Activated CD8-positive, alpha-beta memory T cell treated with anti-CD3 and anti-CD28 coated beads, Interleukin-2, amount 50 U/mL, for 1 hour (primary cell): Measurements from ENCODE around the gene SCNN1A.

Experiments
- DNase-seq: peaks from one replicate; pipeline ENCODE4 v3.0.0-alpha.2; 2020; ENCODE audit errors: extremely low read depth

SCNN1A gene

DNA sequence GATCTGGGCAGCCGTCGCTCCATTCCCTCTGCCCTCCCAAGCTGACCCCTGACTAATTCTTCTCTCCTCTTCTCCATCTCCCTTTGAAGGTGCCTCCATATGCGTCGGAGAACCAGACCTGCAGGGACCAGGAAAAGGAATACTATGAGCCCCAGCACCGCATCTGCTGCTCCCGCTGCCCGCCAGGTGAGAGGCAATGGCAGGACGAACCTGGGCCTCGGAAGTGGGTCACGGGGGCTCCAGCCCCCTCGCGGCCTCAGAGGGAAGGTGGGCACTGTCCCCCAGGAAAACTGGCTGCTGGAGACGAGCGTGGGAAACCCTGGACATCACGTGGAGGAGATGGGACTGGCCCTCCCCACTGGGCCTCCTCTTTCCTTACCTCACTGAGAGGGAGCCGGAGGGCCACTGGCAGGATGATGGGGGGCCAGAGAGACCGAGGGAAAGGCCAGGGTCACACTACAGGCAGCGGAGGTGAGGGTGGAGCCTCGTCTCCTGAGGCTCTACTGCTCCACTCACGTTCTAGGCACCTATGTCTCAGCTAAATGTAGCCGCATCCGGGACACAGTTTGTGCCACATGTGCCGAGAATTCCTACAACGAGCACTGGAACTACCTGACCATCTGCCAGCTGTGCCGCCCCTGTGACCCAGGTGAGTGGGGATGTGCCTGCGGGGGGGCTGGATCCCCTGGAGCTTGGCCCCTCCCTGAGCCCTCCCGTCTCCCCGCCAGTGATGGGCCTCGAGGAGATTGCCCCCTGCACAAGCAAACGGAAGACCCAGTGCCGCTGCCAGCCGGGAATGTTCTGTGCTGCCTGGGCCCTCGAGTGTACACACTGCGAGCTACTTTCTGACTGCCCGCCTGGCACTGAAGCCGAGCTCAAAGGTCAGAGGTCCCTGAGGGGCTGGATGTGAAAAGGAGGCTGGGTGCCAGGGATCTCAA, 9.4 kb upstream of the SCNN1A start:
- no peak for DNase-seq

DNA sequence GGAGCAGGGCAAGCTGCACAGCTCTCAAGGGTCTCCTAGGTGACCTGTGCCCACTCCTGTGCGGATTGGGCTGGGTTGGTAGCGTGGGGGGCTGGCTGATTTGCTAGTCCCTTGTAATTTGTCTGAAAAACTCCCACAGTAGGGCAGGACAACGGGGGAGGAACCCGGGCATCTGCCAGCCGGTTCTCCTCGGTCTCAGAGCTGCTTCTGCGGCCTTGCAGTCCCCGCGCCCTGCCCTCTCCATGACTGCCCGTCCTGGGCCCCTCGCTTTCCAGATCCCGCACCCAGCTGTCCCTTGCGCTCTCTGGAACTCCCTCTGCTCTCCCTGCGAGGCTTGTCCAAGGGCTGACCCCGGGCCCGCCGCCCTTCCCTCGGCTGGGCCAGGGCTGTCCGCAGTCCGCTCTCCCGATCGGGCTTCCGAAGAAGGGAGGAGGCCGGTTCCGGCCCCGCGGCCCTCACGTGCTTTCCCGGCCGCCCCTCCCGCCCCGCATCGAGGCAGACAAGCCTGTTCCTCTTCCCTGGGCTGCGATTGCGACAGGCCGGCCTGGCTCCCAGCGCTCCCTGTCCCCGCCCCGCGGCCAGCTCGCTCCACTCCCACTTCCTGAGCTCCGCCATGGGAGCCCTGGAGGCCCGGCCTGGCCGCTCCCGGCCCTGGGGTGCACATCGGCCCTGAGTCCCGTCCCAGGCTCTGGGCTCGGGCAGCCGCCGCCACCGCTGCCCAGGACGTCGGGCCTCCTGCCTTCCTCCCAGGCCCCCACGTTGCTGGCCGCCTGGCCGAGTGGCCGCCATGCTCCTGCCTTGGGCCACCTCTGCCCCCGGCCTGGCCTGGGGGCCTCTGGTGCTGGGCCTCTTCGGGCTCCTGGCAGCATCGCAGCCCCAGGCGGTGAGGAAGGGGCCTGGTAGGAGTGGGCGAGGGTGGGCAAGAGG, 8.5 kb upstream of the SCNN1A start, which contains the start of gene LTBR:
TSS of gene LTBR (plus strand) at position 591 of the 927 bp plus-strand sequence. CDS start at position 788, 197 bp downstream.
- DNase-seq: no peak

DNA sequence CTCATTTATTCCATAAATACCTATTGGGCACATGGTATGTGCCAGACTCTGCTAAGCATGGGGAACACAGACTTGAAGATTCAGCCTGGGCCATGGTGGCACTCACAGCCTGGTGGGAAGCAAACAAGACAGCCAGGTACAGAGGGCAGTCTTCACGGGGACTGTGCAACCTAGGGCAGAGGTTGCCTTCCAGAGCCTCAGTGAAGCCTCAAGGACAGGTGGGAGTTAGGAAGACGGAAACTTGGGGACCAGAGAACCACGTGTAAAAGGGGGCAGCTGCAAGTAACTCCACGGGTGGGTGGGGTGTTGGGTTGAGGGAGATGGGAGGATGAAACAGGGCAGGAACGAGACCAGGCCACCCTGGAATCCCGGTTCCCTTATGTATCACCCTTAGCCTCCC, 7.6 kb upstream of the SCNN1A start:
- no peak for DNase-seq

DNA sequence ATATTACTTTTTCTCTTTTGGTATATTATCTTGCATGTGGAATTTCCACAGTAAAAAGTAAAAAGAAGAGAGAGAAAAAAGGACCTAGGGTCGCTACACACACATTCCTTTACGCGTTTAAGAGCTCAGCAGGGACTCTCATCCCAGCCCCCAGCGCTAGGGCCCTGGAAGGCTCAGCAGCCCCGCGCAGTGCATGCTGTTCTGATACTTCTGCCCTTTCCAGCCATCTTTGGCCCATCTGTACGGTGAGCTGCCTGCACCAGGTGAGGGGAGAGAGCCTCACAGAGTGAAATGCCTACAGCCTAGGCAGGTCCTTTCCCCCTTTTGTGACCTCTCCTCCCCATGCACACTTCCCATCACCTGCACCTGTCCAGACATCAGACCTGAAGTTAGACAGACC, 7.0 kb upstream of the SCNN1A start:
- DNase-seq: no peak

DNA sequence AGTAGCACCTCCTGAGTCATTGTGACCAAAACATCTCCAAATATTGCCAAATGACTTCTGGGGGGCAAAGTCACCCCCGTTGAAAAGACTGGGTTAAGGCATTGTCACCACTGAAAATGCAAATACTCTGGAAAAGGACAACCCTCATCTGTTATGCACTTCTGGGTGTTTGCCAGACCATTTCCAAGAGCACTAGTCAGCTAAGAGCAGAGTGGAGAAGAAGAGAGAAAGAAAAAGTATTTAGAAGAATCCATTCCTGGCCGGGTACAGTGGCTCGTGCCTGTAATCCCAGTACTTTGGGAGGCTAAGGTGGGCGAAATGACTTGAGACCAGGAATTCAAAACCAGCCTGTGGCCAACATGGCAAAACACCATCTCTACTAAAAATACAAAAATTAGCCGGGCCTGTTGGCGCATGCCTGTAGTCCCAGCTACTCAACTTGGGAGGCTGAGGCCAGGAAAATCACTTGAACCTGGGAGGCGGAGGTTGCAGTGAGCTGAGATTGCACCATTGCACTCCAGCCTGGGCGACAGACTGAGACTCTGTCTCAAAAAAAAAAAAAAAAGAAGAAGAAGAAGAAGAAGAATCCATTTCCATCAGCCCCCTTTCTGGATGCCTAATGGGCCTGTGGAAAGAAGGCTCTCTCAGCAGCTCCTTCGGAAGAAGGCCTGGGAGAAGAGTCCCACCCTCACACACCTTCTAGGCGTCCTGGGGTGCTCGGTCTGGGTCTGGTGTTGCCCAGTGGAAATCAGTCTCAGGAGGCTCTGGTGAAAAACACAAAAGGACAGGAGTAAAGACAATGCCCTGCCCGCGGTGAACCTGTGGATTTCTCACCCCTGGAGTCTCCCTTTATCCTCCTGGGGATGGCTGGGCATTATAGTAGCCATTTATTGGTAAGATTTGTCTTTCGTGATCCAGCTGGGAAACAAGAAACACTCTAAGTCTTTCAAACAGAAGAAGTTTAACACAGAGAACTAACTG, 5.1 kb upstream of the SCNN1A start:
- DNase-seq: no peak

DNA sequence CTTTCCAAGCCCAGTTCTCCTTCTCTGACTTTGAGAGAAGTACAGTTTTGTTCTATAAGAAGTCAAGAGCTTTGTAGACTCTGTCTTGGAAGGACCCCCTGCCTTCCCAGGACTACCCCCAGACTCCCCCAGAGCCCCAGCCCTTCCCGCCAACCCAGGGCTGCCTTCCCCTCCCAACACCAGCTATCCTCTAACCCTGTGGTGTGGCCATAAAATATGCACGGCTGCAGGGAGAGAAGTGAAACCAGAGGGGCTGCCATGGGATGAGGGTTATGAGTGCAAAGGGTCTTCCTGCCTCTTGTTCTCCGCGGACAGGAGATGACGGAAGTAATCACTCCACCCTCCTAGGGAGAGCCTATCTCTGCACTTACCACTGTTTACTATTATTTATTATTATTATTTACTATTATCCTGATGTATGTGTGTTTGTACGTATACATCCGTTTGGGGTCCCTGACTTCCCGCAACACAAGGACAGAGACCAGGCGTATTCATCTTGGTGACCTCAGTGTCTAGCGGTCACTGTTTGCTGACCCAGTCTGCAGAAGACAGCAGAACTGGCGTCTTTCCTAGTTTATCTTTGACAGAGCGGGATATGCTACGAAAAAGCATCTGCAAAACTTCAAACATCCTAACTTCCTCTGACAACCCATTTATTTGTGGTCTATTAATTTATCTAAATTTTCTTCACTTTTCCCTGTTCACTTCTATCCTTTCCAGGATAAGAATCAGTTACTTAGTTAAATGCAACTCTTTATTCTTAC, 3.5 kb upstream of the SCNN1A start:
- DNase-seq: no peak

DNA sequence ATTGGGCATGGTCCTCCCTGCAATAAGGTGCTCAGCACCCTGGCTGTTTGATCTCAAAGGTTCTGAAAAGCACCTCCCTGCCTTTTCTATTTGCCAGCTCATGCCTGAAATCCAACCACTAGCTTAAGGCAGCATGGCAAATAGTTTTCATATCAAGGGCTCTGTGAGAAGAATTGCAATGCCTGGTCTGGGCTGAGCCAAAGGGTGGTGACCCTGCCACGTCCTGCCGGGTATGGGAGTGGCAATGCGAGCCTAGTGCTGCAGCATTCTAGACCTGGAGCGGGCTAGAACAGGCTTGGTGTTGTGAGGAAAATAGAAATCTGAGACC, 2.3 kb upstream of the SCNN1A start:
- DNase-seq: no peak

DNA sequence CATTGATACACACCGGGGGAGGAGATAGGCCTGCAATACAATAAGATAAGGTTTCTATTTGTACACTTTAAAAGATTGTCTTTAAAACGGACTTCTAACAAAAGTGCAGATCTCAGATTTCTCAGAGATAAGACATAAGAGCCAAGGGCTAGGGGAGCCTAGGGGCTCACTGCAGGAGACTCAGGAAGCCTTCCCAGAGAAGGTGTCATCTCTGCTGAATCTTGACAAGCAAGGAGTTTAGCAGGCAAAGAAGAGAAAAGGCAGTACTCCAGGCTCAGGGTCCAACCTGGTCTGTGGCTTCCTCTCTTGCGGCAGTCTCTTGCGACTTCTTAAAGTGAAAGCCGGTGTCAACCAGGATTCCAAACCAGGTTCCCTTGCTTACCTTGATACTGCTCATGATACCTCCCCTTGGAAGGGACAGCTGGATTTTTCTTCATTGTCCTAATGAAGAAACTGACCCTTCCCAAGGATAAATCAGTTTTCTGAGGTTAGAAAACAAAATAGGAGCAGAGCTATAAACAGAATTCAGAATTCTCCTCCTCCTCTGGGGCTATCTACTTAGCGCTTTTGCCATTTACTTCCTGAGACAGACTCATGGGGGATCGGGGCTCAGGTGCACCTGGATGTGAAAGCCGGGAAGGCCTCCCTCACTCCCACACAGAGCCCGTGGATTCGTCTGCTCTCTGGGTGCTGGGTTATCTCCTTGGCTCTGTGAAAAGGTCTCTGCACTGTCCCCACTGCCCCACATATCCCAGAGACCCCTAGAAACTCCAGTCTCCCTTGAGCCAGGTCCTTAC, 1.7 kb upstream of the SCNN1A start:
- DNase-seq: no peak

DNA sequence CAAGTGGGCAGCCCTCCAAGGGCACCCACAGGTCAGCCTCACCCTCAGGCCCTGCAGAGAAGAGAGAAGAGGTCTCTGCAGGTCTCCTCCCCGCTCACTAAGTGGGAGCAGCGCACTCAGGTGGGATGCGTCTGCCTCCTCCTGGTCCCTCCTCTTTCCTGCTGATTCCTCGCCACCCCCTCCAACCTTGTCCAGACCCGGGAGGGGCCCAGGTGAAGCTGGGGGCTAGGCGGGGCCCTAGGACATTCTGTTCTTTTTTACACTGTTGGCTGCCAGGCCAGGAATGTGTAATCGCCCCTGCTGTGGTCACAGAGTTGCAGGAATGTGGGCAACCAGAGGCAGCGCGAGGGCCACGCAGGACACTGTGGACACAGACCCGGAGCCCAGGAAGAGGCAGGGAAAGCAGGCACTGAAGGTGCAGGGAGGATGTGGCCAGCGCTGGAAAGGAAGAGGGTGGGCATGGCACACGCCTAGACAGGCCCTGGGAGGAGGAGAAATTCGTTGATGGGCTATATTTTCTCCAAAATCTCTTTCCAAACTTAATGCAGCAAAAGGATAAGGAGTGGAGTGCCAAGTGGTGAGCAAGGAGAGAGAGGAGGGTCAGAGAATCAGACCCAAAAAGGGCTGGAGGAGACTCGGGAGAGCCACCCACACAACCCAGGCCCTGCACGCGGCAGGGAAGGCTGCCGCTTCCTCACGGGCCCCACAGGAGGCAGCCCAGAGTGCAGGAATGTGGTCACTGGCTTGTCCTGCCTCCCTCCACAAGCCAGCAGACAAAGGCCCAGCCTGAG, 911 bp upstream of the SCNN1A start:
- DNase-seq: no peak

DNA sequence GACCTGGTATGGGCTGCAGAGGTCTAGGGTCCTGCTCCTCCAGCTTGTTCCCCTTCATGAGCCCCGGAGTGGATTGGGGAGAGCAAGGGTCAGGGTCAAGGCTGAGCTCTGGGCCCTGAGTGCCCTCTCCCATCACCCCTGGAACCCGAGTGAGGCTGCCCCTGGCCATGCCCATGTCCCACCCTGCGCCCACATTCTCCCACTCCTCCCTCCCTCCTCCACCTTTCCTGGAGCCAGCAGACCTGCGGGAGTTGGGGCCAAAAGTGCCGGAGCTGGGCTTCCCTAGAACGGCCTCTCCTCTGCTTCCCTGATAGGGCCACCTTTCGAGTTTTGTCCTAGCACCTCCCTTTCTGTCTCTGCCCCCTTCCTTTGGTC, 590 bp downstream of the SCNN1A start:
- DNase-seq: no peak

DNA sequence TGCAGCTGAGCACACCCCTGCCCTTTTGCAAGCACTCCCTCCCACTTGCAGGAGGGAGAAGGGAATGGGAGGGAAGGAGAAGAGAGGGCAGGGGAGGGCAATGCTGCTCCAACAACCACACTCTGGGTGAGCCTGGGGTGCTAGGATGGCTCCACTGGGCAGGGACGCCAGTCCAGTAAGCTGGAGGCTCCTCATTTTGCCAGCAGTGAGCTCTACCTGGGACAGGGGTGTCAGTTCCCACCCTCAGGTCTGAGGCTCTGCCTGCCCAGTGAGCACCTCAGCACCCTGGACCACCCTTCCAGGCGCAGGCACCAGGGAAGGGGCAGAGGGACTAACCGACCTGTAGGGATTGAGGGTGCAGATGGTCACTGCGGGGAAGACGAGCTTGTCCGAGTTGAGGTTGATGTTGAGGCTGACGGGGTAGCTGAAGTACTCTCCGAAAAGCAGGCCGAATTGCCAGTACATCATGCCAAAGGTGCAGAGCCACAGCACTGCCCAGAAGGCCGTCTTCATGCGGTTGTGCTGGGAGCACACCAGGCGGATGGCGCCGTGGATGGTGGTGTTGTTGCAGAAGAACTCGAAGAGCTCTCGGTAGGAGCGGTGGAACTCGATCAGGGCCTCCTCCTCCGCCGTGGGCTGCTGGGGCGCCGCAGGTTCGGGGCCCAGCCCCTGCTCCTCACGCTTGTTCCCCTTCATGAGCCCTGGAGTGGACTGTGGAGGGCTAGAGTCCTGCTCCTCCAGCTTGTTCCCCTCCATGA, 1.2 kb downstream of the SCNN1A start:
- DNase-seq: no peak

DNA sequence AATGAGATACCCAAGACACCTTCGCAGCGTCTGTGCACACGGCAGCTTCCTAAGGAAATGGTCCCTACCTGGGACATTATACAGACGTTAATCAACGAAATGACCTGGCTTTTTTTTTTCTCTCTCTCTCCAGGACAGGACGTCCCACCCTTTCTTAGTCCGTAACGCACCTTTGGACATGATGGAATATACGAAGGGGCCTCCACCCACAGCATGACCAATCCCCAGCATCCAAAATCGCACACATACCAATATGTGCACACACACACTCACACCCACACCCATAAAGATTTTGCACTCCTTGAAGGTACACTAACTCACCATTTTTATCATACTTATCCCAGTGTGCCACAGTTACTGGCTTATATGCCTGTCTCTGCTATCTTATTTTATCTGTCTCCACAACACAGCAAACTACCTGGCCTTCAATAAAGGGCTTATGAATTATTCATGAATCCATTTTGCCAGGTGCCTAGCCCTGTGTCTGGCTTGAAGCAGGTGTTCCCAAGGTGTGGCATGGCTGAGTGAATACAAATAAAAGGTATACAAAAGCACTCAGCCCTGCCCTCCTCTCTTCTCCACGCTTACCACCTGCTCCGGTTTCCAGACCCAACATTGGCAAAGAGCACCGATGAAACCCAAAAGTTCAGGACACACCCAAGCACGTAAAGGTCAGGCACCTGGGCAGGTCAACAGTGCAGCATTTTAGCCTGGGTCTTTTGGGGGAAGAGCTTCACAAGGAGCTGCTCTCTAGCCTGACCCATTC, 2.2 kb downstream of the SCNN1A start:
- DNase-seq: no peak

DNA sequence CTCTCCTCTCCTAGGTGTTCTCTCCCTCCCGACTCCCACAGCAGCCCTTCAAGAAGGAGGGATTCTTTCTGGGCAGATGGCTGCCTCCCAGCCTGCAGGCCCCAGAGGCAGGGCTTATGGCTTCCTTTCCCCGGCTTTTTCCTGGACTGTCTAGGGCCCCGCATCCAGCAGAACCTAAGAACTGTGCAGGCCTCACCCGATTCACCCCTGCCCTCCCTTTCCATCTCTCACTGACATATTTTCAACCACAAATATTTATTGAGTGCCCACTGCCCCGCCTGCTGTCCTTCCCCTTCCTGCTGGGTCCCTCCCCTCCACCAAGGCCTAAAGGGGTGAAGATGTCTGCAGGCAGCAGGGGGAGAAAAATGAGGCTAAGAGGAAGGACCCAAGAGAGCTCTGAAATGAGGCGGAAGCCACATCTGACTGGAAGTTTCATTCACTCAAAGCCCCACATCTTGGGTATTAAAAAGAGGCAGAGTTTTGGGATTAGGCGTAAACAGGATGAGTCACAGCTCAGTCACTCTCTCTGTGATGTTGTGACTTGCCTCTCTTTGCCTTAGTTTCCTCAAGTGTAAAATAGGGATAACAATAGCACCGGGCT, 2.9 kb downstream of the SCNN1A start:
- no peak for DNase-seq

DNA sequence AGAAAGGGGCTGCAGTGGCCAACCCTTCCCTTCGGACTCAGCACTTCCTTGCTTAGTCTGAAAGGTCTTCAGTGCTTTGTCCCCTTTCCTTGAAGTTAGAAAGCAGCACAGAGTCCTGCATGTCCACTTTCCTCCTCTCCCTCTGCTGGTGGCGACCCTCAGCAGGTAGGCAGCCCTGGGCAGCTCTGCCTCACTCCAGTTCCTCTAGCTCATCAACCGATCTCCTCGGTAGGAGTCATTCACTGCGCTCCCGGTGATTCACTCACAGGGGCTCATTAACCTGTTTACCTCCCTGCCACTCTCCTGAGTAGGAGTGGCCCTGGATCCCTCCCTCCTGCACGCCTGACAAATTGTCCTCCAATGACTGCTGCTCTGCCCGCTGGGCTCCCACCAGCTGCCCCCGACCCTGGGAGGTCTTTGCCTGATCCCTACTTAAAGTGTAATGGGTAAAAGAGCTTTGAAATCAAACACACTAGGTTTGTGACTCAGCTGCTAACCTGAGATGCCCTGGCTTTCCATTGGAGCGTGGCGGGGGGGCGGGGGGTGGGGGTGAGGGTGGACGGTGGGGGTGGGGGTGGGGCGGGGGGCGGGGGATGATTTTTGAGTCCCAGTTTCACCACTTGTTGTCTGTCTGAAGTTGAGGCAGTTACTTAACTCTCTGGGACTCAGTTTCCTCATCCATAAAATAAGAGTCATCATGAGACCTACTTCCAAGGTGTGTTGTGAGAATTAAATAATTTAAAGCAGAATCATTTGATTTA, 4.2 kb downstream of the SCNN1A start:
- no peak for DNase-seq

DNA sequence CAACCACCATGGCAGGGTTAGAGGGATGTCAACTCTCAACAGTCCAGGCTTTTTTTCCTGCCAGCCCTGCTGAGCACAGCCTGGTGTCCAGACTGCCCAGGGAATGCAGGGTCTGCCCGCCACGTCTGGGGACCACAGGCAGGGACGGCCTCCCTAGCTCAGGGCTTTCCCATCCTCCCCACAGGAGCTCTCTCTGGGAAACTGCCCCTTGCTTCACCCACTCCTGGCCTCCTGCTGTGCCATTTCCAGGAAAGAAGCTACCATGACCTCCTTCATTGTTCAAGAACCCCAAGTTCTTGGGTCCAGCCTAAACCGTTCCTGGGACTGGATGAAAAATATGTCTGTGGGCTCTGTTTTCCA, 4.8 kb downstream of the SCNN1A start:
- no peak for DNase-seq

DNA sequence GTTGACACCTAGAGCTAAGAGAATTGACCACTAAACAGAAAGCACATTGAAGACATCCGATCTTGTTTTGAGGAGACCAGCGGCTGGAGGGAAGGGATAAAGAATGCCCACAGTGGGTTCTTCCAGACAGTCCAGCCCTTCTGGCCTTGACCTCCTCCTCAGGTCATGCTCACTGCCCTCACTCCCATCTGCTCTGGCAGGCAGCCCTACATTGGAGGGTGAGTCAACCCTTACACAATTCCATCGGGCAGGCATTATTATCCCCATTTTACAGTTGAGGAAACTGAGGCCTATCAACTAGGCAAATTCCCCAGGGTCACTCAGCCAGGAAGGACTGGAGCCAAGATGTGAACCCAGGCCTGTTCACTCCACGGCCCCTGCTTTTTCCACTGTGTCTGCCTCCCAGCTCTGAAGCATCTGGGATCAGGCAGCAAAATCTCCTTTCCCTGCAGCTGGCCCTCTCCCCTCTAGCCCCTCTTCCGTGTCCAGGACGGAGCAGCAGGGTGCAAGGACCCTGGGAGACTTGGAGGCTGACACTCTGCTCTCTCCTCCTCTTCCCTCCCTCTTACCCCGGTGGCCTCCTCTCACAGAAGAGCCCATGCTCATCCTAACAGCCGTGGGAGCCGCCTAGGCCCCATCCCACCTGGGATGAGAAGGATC, 5.3 kb downstream of the SCNN1A start:
- DNase-seq: no peak
